HG02981 (cell line): ENCODE data around the gene NEU3.
"Not testable (repeated sequence)": the region's sequence is repeated elsewhere in the genome, so short reads cannot be mapped to it uniquely, and the experiment has no call there.

Experiments used
- ATAC-seq: cut with Tn5 transposase; IDR thresholded peaks from one replicate; pipeline ENCODE4 v1.9.1; 2021; ENCODE audit warnings: mild to moderate bottlenecking, moderate library complexity; ENCODE audit not compliant: unreplicated experiment

Gene NEU3

DNA sequence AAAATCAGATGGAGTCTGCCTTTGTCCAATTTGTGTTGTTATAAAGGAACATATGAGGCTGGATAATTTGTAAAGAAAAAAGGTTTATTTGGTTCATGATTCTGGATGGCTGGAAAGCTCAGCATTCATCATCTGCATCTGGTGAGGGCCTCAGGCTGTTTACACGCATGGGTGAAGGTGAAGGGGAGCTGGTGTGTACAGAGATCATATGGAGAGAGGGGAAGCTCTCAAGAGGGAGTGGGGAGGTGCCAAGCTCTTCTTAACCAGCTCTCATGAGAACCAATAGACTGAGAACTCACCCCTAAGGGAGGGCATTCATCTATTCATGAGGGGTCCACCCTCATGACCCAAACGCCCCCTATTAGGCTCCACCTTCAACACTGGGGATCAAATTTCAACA lies 40.0 kb downstream of the NEU3 start:
- ATAC-seq, result no peak

DNA sequence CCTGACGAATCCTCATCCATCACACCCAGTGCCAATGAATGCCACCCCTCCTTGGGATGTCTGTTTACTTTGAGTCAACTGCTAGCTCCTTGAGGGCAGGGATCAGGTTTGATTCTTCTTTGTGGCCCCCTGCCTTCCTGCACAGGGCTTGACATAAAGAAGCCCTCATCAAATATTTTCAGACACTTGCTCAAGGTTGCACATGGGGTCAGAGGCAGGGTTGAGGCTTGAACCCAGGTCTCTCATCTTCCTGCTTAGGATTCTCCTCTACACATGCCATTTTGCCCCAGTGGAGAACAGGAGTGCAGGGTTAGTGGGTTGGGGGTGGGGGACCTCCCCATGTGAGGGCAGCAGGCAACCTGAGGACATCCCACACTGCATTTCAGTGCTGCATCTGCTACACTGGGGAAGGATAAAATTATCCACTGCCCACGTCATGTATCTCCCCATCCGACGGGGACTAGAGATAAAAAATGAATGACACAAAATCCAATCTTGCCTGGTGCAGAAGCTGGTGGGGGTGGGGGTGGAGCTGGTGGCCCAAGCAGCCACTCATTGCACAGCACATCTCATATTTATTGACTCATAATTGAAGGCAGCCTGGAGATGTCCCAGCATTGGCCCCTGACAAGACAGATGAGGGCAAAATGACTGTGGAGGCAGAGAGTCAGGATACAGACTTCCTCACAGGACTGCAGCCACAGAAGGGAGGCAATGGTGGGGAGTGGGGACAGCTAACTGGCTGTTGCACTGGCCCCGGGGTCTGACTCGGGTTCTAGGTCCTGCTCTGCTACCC lies 41.3 kb downstream of the NEU3 start:
- no peak for ATAC-seq

DNA sequence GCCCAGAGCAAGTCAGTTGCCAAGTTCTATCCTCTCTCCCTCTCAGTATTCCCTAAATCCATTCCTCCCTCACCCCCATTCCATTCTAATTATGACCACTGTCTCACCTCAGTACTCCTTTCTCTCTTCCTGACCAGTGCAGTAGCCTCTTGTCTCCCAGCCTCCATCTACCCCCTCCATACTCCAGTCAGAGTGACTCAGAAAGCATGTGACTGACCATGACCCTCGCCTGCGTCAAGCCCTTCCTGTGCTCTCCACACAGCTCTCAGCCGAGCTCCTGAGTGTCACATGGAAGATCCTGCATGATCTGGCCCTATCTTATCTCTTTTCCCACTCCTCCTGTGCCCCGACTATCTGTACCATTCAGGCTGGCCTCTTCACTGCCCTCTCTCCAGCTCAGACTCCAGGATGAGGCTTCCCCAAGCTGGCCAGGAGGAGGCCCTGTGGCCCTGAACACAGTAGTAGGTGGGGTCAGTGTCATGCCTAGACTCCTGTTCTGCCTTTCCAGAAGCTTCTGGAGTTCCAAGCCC lies 42.6 kb downstream of the NEU3 start:
- no peak for ATAC-seq

DNA sequence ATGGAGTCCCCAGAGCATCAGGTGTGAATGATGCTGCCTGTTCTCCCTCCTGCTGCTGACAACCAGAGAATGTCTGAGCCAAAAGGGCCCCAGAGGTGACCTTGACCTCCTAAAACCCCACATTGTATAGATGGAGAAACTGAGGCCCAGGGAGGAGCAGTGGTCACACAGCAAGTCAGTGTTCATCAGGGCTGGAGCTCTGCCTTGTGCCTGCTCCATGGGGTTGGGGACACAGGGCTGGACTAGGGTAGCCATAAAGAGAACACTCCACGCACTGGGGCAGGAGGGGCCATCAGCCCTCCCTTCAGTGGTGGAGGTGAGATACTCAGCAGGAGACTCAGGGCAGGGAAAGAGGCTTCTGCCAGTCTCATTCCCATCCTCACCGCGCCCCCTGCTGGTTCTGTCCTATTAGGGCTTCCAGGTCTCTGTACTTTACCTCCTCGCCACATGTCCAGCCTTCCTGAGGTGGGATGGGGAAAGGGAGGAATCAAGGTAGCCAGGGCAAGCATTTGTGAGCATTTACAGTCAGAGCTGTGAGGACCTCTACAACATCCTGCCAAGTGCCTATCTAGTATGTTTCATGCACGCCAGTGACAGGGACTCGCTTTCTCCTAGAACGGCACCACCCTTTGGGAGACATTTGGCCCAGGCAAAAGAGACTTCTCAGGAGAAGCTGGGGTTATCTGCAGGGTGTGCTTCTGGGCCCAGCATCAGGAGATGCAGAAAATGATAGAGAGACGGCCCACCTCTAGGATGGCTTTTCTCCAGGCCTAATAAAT lies 43.2 kb downstream of the NEU3 start:
- ATAC-seq, result no peak

DNA sequence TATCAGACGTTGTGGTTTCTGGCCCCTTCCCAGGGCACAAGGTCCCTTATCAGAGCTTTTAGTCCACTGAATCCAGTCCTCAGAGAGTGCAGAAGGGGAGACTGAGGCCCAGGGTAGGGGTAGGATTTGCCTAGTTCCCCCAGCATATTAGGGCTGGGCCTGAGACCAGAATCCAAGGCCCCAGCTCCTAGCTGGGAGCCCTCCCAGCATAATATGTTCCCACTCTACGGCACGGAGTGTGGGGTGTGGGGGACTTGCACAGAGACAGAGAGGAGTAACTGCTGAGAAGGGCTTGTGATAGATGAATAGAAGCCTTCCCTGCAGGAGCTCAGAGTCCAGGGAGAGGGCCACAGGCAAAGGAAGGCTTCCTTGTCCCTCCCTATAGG lies 43.8 kb downstream of the NEU3 start:
- ATAC-seq, result no peak

DNA sequence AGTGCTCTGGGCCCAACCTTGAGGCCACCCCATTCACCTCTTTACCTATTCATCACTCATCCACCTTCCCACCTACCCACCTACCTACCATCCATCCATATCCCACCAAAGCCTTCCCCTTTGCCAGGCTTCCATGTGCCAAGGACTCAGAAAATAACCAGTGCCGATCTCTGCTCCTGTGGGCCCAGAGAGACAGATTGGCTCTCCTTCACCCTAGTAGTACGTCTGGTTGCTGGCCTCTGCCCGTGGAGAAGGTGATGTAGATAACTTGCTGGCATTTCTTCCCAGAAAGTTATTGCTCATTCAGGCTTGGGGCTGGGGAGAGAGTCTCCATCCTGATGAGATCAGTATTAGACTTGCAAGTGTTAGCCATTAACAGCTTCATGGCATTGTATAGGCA lies 45.2 kb downstream of the NEU3 start:
- no peak for ATAC-seq

DNA sequence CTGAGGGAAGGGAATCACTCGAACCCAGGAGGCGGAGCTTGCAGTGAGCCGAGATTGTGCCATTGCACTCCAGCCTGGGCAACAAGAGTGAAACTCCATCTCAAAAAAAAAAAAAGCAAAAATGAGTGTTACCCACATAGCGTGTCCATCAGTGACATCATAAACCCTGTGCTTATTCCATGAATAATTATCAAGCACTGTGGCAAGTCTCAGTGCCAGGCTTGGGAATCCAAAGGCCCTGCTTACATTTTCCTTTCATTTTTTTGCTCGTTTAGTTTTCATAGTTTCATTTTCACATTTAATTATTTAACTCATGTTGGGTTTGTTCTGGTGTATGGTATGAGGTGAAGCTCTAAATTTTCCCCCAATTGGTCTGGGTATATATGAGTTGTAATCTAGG lies 46.5 kb downstream of the NEU3 start:
- ATAC-seq, result no peak

DNA sequence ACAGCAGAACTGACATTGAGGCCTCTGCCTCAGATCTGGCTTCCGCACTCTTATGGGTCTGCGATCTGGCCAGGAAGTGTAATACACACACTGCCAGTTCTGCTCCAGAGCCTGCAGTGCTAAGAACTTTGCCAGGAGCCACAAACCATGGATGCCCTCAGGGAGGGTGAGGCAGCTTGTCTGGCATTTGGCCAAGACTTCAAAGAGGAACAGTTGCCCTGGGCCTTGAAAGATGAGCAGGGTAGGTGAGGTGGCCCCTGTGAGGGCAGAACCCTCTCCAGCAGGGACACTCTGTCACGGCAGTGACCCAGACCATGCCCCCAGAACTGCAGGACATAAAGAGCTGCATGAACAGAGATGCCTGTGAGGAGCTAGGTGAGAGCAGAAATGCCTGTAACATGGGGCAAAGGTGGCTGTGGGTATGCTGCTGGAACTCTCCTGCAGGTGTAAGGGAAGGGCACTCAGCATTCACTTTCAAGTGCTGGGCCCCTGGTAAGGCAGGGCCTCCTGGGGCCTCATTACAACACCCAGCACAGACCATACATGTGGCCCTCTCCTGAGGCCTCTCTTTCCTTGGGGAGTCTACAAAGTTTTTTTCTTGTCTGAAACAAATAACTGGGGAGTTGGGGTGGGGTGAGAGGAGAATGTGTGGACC lies 47.3 kb downstream of the NEU3 start:
- no peak for ATAC-seq

DNA sequence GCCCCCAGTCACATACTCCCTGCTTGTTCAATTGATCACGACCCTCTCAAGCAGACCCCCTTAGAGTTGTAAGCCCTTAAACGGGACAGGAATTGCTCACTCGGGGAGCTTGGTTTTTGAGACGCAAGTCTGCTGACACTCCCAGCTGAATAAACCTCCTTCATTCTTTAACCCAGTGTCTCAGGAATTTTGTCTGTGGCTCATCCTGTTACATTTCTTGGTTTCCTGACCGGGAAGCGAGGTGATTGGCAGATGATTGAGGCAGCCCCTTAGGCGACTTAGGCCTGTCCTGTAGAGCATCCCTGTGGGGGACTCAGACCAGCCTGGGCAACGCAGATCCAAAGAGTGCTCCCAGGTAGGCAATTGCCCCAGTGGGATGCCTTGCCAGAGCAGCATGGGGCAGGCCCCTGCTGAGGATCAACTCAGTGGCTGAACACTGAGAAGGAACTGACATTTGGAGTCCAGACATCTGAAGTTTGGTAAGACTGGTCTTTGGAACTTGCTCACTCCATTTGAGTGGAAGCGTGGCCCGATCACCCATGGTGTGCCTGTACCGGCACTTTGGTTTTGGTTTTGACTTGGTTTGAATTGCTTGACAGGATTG lies 51.5 kb downstream of the NEU3 start:
- no peak for ATAC-seq

DNA sequence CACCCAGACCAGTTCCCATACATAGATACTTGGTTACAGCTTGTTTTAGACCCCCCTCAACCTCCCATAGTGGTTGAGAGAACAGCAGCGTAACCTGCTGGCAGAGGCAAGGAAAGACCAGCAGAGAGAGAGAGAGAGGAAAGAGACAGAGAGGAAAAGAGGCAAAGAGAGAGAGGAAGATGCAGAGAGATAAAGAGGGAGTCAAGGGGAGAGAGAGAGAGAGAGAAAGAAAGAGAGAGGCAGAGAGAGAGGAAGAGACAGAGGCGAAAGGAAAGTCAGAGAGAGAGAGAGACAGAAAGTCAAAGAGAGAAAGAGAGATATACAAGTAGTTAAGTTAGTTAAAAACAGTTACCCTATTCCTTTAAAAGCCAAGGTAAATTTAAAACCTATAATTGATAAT lies 52.5 kb downstream of the NEU3 start:
- no peak for ATAC-seq

DNA sequence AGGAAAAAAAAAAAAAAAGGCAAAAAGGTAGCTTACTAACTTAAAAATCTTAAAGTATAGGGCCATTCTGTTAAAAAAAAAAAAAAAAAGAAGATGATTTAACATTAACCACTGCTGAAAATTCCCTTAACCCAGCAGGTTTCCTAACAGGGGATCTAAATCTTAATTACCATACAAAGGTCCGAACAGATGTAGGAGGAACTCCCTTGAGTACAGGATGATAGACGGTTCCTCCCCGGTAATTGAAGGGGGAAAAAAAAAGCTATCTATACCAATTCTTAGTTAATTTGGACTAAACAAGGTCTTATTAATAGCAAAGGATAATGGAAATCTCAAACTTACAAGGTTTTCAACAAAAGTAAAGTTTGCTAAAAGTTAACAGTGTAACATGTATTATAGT lies 53.1 kb downstream of the NEU3 start:
- ATAC-seq, result not testable (repeated sequence)

DNA sequence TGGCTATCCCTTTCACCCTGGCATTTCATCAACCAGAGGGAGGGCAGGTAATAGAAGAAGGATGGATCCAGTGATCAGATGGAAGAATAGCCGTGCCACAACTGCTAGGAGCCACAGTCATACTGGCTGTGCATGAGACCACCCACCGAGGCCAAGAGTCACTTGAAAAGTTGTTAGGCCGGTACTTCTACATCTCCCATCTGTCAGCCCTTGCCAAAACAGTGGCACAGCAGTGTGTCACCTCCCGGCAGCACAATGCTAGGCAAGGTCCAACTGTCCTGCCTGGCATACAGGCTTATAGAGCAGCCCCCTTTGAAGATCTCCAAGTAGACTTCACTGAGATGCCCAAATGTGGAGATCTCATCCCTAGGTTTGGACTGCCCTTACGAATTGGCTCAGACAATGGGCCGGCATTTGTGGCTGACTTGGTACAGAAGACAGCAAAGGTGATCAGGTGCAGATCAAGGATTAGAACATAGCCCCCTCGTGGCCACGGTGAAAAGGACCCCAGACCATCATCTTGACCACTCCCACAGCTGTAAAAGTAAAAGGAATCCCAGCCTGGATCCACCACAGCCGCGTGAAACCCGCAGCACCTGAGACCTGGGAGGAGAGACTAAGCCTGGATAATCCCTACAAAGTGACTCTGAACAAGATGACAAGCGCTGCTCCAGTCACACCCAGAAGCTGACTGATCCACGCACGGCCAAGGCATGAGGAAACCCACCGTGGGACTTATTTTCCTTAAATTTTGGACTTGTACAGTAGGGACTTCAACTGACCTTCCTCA lies 55.8 kb downstream of the NEU3 start:
- not testable (repeated sequence) for ATAC-seq

DNA sequence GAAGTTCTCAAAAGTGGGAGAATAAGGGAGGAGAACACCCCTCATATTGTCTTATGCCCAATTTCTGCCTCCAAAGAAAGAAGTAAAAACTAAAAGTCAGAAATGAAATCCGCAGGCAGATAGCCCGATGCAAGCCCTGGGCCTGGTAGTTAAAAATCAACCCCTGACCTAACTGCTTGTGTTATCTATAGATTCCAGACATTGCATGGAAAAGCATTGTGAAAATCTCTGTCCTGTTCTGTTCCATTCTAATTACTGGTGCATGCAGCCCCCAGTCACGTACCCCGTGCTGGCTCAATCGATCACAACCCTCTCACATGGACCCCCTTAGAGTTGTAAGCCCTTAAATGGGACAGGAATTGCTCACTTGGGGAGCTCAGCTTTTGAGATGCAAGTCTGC lies 57.9 kb downstream of the NEU3 start:
- not testable (repeated sequence) for ATAC-seq

DNA sequence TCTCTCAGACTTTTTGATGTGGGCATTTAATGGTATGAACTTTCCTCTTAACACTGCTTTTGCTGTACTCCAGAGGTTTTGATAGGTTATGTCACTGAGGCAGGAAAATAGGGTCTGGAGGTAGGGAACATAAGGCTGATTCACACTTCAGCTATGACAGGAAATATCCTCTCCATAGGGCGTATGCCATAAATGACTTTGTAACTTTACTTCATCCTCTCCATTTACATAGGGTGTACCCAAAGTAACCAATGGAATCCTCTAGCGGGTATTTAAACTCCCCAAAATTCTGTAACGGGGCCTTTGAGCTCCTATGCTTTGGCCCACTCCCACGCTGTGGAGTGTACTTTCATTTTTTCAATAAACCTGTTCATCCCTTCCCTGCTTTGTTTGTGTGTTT lies 58.5 kb downstream of the NEU3 start:
- no peak for ATAC-seq

DNA sequence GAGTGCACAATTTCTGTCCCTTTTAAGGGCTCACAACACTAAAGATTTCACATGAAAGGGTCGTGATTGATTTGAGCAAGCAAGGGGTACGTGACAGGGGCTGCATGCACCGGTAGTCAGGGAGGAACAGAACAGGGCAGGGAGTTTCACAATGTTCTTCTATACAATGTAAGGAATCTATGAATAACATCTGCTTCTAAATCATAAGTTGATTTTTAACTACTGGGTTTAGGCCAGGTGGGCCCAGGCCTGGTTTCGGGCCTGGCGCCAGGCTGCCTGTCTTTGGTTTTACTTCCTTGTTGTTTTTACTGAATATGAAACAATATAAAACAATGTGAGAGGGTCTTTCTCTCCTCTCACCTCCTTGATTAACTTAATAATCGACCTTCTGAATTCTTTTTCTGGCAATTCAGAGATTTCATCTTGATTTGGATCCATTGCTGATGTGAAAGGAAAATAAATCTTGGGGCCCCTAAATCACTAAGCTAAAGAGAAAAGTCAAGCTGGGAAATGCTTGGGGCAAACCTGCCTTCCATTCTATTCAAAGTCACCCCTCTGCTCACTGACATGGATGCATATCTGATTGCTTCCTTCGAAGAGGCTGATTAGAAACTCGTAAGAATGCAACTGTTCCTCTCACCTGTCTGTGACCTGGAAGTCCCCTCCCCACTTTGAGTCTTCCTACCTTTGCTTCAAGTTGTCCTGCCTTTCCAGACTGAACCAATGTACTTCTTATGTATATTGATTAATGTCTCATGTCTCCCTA lies 61.0 kb downstream of the NEU3 start:
- not testable (repeated sequence) for ATAC-seq

DNA sequence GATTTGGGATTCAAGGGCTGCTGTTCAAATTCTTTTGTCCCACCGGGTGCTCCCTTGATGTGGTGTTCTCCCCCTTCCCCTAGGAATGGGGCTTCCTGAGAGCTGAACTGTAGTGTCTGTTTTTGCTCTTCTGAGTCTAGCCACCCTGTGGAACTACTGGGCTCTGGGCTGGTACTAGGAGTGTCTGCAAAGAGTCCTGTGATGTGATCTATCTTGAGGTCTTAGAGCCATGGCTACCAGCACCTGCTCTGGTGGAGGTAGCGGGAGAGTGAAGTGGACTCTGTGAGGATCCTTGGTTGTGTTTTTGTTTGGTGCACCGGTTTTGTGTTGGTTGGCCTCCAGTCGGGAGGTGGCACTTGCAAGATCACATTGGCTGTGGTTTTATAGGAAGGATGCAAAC lies 61.8 kb downstream of the NEU3 start:
- ATAC-seq, result no peak

DNA sequence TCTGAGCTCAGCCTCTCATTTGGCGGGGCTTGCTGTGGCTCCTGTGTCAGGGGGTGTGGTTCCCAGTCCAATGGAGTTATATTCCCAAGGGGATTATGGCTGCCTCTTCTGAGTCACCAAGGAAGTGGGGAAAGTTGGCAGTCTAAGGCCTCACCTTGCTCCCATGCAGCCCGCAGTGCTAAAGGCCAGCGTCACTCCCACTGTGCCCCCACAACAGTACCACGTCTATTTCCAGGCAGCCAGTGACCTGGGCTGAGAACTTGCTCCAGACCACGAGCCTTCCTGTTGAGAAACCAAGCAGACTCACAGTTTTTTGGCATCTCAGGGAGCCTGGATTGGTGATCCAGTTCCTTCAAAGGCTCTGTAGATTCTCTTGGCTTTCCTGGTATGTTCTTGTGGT lies 62.3 kb downstream of the NEU3 start:
- ATAC-seq, result no peak

DNA sequence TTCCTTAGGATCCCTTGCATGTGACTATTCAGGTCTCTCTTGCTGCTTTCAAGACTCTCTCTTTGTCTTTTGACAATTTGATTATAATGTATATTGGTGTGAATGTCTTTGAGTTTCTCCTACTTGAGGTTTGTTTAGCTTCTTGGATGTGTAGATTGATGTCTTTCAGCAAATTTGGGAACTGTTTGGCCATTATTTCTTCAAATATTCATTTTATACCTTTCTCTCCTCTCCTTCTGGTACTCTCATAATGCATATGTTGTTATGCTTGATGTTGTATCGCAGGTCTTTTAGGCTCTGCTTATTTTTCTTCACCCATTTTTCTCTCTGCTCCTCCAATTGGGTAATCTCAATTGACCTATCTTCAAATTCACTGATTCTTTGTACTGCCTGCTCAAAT lies 63.7 kb downstream of the NEU3 start:
- no peak for ATAC-seq

DNA sequence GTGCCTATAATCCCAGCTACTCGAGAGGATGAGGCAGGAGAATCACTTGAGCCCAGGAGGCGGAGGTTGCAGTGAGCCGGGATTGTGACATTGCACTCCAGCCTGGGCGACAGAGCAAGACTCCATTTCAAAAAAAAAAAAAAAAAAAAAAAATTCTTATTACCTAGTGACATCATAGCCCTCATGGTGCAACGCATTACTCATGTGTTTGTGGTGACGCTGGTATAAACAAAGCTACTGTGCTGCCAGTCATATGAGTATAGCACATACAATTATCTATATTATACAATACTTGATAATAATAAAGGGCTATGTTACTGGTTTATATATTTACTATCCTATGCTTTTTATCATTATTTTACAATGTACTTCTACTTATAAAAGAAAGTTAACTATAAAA lies 66.8 kb downstream of the NEU3 start:
- no peak for ATAC-seq

DNA sequence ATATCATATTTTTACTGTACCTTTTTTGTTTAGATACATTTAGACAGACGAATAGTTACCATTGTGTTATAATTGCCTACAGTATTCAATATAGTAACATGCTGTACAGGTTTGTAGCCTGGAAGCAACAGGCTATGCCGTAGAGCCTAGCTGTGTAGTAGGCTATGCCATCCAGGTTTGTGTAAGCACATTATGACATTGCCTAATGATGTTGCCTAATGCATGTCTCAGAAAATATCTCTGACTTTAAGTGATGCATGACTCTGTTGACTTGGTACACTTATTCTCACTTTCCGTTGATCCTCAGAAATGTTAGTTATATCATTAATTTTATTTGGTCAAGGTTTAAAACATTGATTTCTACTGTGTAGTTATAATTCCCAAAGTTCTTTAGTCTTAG lies 68.1 kb downstream of the NEU3 start:
- no peak for ATAC-seq
